ENCODE data around the gene CLIP4.
"Not testable (repeated sequence)": the region's sequence is repeated elsewhere in the genome, so short reads cannot be mapped to it uniquely, and the experiment has no call there.

CLIP4 gene

DNA sequence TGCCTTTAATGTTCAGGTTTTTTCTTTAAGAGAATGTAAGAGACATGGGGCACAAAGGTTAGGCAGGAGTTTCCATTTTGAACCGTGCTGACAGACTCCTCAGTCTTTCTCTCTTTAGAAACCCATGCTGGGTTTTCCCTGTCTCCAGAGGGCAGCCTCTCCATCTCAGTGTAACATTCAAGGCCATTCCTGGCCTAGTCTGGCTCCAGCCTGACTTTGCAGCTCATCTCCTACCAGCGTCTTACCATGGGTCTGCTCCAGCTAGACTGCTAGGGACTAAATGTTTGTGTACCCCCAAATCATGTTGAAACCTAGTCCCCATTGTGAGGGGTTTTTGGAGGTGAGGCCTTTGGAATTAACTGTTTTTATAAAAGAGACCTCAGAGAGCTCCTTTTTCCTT, 9.8 kb upstream of the CLIP4 start:
- no peak for DNase-seq

GRCh38 chr2:29106256-29106655, 9.0 kb upstream of the CLIP4 start:
- peak; percentile 52 for DNase-seq

DNA sequence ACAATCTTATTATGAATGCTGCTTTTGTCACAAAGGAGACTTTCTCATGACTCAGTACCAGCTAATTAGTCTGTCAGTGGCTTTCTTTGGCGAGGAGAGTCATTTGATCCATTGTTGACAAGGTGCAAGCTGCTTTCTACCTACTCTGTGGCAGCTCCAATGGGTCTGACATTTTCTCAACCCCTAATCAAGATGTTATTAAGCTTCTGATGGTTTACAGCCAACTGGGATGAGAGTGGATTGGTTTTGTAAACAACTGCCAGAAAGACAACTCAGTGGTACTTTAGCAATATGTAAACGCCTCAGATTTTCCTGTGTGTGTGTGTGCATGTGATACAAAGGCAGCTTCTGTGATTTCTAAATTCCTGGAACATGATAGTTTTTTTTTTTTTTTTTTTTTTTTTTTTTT, 8.2 kb upstream of the CLIP4 start:
- DNase-seq = no peak

- DNase-seq = not testable (repeated sequence)
Measured at GRCh38 chr2:29107547-29107946, 7.7 kb upstream of the CLIP4 start.

- peak; percentile 61 for DNase-seq
Measured at GRCh38 chr2:29108225-29108624, 7.0 kb upstream of the CLIP4 start.

DNA sequence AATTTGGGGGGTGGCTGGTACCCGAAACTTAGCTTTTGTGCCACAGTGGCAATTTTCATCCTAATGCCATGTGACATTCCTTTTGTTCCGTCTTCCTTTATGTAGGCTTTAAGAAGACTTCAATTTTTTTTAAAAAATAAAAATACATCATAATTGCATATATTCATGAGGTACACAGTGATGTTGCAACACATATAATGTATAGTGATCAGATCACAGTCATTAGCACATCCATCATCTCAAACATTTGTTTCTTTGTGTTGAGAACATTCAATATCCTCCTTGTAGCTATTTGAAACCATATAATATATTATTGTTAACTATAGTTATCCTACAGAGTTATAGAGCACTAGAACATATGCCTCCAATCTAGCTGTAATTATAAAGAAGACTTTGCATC, 6.0 kb upstream of the CLIP4 start:
- no peak for DNase-seq

DNA sequence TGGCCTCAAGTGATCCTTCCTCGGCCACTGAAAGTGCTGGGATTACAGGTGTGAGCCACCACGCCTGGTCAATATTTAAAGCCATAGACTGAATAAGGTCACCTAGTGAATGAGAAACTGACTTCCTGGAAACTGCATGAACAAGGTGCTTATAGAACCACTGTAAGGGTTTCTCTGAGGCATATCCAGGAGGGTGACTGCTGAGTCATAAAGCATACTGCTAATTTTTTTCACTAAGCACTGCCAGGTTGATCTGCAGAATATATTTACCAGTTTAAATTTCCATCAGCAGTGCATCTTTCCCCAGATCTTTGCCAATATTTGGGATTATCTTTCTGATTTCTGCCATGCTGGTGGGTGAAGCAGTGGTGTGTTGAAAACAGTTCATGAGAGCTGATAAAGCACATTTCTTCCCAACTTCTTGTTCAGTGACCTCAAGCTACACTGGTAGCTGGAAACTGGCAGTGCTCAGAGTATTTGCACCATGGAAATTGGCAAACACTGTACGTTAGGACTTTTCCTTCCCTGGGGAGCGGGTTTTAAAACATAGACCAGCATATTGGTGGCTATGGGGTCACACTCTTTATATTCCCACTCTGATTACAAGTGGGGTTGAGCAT, 4.2 kb upstream of the CLIP4 start:
- no peak for DNase-seq

DNA sequence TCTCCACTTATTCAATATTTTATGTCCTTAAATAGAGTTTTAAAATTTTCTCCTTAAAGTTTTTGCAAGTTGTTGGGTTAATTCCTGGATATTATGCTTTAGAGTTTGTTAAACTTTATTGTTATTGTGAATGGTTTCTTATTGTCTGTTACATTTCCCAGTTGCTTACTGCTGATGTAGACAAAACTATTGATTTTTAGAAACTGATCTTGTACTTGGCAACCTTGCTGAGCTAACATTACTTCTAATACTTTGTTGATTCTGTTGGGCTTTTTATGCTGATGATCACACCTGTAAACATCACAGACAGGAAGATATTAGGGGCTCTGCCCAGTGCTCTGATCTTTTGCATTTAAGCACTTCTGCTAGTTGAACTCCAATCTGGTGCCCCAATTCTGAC, 2.8 kb upstream of the CLIP4 start:
- DNase-seq = no peak

DNA sequence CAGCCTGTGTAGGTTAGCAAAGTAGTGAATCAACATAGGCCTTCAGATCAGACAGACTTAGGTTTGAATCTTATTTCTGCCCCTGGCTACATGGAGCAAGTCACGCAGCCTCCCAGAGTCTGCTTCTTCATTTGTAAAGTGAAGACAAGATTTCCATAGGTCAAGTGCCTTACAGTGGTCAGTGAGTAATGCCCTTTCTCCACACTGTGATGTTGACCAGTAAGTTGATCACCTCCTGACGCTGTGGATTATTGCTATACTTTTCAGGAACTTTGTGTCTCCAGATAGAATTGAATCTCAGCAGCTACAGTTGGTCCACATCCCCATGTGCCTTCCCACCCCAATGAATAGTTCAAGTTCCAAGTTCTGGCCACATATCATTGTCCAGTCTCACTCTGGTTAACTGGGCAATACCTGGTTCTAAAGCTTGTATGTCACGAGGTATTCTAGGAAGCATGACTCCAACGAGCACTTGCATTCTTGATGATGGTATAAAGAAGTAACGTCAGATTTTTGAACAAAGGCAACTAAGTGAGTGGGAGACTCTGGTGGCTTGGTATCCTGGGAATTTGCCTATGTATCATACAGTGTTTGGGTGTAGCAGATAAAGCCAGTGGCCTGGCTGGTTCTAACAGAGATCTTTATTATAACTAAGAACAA, 2.1 kb upstream of the CLIP4 start:
- peak; percentile 87 for DNase-seq

- peak; percentile 94 for DNase-seq
Measured at GRCh38 chr2:29113891-29114321, 1.3 kb upstream of the CLIP4 start.

DNA sequence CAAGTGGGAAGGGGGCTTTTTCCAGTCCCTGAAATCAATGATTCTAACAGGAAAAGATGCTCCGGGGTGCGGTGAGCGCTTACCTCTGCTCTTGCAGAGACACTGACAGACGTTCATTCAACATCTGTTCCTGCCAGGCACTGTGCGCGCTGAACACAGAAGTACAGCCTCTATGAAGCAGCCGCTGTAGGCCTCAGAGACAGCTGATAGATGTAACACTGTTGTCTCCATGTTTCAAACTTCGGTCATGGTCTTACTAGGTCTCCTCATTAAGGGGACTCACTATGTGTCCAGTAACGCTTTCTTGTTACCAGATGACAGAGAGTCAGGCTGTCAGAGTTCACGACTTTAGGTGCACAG, 649 bp upstream of the CLIP4 start:
- DNase-seq = no peak

DNA sequence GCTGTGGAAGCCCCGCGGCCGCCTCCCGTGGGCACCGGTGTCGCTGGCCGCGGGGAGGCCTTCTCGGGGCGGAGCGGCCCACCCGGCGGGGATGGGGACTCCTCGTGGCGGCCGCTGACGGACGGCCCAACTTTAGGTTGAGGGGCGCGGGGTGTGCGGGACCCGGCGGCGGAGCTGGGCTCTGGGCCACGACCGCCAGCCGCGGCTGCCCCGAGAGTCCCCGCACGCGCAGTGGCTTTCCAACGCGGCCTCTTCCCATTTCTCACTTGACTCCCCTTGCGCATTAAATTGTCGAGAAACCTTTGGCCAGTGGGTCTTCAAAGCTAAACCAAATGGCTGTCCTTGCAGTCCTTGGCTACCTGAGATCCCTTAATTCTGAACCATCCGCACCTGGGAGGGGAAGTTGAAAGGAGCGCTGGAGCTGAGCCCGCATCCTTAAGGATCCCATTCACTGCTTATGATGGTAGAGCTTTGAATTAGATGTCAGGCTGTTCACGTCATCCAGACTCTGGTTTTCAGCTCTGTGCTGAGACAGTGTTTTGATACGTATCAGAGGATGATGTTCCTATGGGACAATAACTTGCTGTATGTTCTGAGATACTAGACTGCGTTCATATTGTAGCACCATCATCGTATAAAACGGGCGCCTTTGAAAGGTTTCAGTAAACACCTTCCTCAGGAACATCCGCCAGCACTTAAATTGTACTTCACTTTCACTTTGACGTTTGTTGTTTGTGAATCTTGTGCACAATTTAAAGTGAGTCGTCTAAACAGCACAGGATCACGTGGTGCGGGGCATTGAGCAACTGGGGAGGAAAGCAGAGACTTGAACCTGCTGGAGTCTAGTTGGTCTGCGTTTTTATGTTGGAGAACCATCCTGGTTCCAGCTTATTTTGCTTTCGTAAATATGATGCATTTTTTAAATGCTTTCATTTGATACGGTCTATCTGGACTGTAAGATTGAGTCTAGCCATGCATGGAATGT, 874 bp downstream of the CLIP4 start:
- DNase-seq = peak; percentile 84

DNA sequence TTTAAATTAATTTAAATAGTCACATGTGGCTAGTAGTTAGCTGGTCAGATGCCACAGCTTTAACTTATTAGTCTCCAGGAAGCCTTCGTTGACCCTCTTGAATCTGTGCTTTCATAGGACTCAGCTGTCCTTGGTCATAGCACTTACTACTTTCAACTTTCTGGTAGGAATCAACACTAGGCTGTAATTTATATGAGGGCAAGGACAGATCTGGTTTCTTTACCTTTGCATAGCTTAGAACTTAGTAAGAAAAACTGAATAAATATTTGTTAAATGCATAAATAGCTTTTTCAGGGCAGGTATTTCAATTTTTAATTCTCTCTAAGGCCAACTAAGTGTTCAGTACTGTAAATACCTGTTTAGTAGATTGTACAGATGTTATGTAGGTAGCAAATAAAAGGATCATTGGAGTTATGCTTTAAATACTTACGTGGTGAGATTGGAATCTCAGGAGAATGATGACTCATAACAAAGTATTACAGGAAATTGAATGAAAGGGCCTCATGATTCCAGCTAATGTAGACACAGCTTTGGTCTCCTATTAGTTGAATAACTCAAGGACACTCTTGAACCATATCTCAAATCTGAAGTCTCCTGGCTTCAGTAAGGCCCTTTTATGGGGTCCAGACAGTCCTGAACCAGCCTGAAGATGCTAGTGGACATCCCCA, 2.6 kb downstream of the CLIP4 start:
- no peak for DNase-seq

GRCh38 chr2:29119211-29119610, 4.0 kb downstream of the CLIP4 start:
- no peak for DNase-seq

- DNase-seq = no peak
Measured at GRCh38 chr2:29120846-29121245, 5.6 kb downstream of the CLIP4 start.

- DNase-seq = no peak
Measured at GRCh38 chr2:29123617-29124349, 8.6 kb downstream of the CLIP4 start.

- no peak for DNase-seq
Measured at GRCh38 chr2:29124504-29124903, 9.3 kb downstream of the CLIP4 start.

DNA sequence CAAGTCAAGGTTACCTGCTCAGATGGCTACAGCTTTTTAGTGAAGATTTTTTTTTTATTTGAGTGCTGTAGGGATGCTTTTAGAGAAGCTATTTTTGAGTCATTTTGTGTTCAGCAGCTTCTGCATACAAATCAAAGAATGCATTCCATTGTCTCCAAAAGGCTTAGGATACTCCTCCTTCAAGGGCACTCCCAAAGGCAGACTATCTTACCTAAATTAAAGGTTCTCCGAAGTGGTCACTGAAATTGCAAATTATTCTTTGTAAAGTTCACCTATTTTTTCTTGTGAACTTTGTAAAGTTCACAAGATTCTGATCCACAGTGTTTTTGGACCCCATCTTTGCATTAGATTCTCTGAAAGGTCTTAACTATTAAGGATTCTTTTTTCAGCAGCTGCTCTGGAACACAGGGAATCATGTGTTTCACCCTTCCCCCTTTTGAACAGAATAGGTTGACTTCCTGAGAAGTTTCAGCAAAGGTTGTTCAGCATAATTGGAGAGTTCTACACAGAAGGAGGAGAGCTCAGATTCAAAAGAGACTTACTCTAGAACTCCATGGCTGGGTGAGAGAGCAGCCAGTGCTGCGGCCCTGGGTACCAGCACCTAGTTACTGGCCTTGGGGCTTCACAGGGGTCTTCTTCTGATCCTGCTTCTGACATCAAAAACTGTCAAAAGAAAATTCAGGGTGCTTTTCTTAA, 14.5 kb downstream of the CLIP4 start:
- no peak for DNase-seq

DNA sequence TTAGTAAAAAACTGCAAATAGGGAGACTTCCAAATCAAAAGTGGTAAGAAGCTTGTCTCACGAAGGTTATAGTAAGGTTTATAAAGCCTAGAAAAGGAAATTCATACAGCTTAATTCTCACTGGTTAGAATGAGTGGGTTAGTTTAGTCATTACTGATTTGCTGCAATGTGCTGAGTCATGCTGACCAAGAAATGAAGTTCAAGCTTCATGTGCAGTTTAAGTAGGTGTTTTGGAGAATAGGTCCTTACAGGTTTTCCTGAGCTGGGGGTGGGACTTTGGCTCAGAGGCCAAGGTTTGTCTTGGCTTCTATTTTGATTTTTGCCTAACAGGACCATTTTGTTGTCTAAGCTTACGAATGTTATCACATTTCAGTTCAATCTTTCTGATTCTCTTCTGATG, 15.1 kb downstream of the CLIP4 start:
- peak; percentile 60 for DNase-seq

DNA sequence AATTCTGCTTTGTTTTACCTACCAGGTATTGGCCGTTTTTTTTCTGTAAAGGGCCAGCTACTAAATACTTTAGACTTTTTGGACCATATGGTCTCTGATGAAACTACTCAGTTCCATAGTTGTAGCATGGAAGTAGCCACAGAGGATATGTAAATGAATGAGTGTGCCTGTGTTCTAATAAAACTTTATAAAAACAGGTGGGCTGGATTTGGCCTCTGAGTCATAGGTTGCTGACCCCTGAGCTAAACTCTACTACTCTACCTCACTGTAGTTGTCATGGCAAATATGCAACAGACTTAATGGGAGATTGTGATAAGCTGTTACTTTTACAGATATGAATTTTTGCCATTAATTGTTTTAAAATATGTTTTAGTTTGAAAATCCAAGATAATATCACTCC, 19.7 kb downstream of the CLIP4 start:
- DNase-seq = no peak

GRCh38 chr2:29139152-29139551, 23.9 kb downstream of the CLIP4 start:
- no peak for DNase-seq

DNA sequence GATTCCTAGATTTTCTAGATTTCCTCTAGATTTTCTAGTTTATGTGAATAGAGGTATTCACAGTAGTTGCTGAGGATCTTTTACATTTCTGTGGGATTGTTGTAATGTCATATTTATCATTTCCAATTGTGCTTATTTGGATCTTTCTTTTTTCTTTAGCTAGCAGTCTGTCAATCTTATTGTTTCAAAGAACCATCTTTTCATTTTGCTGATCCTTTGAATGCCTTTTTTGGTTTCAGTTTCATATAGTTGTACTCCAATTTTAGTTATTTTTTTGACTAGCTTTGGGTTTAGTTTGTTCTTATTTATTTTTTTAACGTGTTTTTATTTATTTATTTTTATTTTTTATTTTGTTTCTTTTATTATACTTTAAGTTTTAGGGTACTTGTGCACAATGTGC, 24.5 kb downstream of the CLIP4 start:
- no peak for DNase-seq
